EH (cell line): ENCODE results near the gene CDON.

ENCODE experiments used
- DNase-seq: peaks from one replicate; pipeline ENCODE4 v3.0.0-alpha.2; 2015; ENCODE audit warnings: low read depth

The CDON gene

DNA sequence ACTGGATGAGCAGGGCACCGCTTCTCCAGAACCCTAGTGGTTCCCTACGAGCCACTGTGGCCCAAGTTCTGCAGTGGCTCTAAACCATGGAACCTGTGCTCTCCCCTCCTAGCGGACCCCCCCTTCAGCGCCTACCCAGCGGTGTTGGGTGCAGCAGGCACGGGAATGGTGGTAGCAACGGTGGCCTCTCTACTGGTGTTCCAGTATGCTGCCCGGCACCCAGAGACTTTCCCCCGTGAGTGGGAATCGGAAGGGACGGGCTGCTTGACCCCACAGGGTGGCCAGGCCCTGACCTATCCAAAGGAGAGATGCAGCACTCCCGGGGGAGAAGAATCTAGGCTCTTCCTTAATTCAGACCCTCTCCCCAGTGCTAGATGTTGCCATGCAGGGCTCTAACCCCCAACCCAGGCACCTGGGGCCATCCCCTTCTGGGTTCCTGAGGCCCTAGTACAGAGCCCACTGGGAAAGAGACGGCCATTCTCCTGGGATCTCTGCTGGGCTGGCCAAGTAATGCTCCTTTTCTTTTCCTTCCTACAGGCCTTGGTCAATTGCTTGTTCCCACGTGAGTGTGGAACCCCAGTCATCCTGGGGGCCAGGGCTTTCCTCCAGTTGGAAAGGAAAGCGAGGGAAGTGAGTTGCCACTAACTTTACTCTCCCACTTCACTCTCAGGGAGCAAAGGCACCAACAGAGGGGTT, 107.6 kb downstream of the CDON start:
- DNase-seq: no peak

DNA sequence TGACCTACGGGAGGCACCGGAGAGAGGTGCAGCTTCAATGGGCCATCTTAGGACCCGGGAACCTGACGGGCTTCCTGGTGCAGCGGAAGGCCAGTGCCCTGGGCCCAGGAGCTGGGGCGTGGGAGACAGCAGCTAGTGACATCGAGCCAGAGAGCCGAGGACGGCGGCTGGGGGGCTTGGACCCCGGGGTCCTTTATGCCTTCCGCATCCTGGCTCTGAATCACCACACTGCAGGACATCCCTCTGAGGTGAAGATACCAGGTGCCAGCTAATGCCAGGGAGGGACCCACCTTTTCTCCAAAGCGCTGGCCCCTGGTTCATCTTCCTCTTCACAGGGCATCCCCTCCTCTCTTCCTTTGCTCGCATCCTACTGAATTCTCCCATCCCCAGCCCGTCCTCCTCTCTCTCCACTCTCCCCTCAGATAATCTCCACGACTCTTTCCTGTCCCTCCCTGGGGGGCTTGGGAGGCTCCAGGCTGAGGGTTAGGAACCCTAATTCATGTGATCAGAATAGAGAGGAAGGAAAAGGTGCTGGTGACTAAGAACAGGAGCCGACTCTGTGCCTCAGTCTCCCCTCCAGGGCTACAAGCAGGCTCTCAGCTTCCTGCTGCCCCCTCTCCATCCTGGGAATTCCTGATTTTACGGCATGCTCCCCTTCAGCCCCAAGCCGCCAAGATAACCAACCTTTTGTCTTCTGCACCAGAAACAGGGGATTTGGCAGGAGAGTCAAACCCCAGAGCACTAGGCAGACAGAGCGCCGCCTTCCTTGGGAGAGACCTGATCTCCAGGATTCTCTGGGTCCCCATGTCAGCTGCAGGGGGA, 108.3 kb downstream of the CDON start:
- no peak for DNase-seq

DNA sequence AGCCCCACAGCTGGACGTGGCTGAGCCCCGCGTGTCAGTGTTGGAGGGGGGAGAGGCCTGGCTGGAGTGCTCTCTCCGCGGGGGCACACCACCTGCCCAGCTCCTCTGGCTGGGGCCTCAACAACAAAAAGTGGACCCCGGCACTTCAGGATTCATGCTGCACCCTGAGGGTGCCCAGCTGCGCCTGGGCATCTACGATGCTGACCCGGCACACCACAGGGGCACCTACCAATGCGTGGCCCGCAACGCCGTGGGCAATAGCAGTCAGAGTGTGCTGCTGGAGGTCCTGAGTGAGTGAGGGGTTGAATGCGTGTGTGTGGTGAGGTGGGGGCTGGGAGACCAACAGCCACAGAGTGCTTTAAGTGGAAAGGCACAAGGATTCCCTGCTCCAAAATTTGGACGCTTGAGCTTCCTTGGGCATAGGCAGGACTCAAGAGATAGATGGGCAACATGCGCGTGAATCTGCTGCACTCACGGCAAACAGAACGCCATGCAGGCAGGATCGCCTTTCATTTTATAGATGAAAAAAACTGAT, 109.2 kb downstream of the CDON start:
- DNase-seq: no peak

DNA sequence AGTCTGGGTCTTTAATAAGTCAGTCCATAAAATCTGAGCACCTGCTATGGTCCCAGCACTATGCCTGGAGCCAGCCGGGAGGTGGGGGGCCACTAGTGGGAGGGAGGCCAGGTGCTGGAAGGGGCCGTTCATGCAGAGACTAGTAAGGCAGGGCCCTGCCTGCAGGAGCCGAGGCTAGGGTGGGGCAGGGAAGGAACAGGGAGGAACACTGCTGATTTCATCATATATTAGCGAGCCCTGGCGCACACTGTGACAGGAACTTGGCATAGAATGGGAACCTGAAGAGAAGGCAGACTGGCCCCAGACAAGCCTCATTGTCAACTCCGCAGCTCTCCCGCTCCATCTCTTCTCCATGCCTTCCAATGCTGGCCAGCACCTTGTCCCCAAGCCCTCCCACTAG, 109.7 kb downstream of the CDON start:
- DNase-seq: no peak

DNA sequence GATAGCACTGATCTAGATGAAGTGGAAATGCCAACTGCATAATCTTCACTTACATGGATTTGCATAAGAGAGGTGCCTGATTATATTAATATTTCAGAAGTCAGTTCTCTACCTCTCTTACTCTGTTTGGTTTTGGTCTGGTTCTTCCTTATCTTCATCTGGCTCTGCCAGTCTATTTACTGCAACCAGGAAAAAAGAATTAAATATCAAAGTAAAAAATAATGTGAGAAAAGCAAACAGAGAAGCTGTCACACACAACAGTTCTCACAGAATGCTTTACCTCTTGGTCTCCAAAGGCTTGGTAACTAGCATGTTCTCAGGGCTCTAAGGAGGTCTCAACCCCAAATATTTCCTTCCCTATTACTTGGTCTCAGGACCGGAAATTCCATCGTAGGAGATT, 110.1 kb downstream of the CDON start:
- no peak for DNase-seq

DNA sequence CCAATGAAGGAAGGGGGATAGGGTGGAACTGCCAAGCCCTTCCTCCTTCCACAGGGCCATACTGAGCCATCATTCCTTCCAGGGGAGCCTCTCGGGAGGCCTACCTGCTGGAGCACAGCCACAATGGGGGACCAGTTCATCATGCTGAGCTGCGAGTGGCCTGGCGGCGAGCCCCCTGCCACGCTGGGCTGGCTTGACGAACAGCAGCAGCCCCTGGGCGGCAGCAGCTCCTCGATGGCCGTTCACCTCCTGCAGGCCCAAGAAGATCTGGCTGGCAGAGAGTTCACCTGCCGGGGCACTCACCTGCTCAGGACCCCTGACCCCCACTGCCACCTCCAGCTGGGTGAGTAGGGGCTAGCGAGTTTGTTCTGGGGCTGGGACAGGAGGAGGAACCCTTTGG, 110.9 kb downstream of the CDON start:
- DNase-seq: no peak

DNA sequence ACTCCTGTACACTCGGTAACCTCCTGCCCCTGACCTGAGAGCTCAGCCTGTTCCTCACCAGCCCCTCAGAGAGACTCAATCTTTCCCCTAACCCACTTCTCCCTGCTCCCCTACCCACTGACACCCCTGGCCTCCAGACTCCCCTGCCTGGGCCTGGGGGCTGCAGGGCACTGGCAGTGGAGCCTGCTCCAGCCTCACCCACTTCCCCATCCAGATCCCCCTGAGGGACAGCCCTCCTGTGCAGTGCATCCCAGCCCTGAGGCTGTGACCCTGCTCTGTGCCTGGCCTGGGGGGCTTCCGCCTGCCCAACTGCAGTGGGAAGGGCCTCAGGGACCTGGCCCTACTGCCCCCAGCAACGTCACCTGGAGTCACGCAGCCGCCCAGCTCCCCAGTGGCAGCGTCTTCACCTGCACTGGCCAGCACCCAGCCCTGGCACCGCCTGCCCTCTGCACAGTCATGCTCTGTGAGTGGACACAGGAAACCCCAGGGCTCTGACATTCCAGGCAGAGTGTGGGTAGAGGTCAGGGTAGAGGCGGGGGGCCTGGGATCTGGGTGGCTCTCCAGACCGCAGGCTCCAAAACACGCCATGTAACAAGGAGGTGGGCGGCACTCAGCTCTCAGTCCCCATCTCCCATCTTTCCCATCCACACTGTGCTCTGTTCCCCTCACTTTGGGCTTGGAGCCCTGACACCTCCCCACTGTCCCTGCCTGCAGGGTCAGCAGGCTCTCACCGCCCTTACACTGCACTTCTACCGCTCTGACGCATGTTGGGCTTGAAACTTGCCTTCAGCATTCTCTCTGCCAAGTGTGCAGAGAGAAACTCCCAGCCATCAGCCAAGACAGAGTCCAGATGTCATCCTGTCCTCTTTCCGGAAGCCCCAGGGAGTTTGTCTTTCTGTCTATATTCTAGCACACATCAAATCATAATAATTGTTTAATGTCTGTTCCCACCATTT, 111.7 kb downstream of the CDON start:
- peak; percentile 3 for DNase-seq

DNA sequence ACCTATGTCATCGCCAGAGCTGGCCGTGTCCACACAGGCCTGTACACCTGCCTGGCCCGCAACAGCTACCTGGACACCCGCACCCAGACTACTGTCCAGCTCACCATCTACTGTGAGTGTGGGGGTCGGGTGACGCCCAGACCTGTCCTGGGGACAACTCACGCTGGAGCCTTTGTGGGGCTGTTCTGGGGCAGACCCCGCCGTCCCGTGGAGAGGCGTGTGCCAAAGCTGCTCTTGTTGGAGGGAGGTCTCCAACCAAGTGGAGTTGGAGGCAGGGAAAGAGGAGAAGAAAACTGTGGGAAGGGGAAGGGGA, 112.5 kb downstream of the CDON start:
- DNase-seq: no peak

DNA sequence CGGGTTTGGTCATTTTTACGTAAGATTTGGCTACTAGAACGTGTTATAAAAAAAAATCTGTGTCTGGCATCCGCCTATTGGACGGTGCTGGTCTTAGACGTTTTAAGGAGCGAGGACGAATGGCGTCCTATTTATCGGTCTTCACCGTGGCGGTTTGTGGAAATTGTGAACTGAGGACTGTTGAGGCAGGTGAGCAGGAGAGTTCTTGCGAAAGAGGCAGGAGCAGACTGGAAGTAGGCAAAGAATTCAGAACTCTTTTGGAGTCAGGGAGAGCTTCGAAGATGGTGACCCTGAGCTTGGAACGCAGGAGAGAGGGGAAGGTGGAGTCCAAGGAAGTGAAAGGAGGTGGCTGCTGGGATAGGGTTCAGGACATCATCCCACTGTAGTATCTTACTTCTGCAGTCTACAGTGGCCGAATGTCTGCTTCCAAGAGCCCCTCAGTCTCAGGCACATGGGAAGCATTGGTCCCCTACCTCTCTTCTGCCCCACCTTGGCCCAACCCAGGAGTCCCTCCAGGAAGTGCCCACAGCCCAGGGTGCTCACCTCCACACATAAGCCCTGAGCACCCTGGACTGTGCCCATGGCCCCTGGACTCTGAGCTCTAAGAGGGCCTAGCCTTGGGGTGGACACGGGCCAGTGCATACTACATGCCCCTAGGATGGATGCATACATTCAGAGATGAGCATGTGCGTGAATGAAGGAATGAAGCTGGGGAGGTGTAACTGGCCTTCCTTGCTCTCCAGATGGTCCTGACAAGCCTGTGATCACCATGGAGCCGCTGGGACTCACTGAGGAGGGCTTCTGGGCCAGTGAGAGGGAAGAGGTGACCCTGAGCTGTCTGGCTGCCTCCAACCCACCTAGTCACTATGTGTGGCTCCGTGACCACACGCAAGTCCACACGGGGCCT, 113.1 kb downstream of the CDON start:
- DNase-seq: no peak

DNA sequence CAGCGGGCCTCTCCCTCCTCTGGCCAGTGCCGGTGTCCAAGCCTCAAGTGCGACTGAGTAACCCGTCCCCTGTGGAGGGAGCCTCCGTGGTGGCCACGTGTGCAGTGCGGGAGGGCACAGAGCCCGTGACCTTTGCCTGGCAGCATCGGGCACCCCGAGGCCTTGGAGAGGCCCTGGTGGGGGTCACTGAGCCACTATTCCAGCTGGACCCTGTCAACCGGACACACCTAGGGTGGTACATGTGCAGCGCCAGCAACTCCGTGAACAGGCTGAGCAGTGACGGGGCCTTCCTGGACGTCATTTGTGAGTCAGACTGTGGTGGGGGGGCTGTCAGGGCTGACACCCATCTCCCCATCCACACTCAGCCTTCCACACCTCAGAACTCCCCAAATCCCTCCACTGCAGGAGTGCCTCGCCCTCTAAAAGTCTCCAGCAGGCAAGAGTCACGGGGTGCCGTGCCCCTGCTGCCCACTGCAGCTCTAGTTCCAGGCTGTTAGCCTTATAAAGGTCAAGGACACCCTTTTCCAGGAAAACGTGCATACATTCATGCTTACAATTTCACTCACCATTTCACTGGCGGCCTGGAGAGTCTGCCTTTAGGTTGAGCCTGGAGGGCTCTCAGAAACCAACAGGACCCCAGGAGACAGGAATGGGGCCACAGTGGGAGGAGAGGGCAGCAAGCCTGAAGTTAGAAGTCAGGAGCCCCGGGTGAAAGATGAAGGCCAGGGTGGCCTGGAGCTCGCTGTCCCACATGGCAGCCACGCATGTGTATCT, 114.2 kb downstream of the CDON start:
- DNase-seq: no peak

DNA sequence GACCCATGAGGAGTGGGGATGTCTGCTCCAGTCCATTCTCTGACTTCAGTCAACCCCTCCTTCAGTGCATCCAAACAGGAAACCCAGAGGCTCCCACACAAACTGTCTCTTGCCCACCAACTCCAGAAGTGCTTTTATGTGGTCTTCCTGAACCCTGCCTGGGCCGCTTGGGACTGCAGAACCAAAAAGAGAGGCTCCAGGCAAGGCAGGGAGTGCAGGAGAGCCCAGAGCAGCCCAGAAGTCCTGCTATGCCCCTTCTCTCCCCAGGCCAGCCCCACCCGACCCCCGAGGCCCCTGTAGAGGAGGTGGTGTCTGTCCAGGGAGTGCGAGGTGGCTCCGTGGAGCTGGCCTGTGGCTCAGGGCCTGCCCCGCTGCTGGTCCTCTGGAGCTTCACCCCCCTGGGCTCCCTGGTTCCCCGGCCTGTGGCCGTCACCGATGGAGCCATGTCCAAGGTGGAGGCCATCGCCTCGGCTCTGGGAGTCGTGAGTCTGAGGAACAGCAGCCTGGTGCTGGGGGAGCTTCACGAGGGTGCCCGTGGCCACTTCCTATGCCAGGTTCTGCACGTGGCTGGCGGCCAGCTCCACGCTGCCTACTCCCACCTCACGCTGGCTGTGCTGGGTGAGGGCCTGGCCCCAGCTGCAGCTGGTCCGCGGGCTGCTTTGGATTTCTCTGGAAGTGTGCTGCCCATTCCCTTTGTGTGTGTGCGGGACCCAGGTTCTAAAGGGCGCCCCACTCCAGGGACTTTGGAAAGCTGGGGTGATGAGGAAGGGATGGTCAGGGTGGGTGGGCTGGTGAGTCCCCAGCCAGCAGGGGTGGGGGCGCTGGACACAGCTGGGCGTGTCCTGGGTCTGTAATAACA, 115.0 kb downstream of the CDON start:
- no peak for DNase-seq

DNA sequence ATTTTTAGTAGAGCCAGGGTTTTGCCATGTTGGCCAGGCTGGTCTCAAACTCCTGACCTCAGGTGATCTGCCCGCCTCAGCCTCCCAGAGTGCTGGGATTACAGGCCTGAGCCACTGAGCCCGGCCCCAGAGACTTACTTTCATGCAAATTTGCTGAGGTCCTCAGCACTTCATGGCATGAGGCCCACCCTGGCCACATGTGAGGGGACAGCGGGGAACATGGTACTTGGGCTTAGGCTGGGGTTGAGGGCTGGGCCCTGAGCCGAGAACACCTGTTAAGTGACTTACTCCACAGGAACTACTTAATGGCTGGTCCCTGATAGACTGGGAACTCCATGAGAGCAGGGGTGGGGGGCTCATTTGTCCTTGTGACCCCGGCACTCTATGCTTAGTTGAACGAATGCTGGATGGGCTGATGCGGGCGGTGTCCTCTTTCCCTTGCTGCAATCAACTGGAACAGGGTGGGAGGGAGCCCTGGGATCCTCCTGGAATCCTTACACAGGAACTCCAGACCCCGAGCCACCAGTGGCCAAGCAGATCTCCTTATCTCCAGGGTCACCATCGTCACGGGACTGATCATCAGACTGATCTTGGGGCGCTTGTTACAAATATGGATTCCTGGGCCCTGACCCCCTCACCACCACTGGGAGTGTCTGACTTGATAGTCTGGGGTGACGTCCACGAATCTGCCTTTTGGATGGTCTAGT, 115.8 kb downstream of the CDON start:
- no peak for DNase-seq

DNA sequence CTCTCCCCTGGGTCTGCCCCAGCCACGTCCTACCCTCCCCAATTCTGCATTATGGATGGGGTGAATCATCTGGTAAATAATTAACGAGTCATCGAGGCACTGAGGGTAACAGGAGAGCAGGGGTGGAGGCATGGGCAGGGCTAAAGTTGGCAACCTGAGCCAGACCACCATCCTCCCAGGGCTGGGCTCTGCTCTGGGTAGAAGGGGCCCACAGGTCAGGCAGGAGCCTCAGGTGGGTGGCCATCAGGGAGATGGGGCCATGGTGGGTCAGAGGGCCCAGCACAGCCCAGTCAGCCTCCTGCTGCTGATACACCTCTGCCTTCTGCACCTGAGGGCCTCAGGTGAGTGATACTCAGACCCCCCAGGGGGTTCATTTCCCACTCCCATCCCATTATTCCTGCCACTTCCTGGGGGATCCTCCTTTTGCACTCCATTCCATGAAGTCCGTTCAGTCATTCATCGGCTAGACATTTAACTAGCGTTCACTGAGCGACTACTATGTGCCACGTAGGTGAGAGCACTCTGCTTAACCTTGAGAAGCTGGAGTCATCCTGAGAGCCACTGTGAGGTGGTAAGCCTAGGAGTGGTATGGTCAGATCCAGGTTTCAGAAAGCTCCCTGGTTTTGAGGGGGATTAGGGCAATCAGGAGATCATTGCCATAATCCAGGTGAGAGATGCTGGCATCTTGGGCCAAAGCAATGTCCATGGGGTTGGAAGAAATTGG, 116.7 kb downstream of the CDON start, which contains the start of gene VSIG10L2:
Gene VSIG10L2 (plus strand): TSS at position 248 of the 724 bp plus-strand sequence. CDS start 12 bp downstream, at position 260.
- DNase-seq: no peak

DNA sequence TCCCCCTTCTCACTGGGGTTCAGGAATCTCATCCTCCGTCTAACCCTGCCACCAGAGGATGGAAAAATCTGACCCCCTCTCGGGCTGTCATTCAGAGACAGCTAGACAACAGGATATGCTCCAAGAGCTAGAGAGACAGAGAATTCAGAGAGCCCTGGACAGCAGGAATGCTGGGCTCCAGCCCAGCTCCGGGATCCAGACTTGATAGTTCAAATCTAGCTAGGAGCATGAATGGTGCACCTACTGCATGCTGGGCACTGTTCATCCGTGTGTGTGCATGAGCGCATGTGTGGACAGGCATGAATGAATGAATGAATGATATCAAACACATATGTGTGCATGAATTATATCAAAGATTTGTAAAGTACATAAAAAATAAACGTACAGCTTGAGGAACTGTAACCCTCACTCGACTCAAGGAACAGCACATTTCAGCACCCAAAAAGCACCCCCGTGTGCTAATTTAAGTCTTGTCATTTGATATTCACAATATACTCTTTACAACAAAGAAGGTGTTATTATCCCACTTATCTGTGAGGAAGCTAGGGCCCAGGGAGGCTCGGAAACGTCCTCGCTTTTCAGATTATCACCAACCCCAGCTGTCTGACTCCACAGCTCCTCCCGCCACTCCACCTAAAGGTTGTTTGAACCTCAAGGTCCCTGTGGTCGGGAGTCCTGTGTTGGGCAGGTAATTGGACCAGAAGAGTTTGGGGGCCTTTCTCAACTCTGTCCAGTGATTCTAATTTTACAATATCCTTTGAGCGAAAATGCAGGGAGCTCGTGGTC, 117.5 kb downstream of the CDON start:
- DNase-seq: no peak

DNA sequence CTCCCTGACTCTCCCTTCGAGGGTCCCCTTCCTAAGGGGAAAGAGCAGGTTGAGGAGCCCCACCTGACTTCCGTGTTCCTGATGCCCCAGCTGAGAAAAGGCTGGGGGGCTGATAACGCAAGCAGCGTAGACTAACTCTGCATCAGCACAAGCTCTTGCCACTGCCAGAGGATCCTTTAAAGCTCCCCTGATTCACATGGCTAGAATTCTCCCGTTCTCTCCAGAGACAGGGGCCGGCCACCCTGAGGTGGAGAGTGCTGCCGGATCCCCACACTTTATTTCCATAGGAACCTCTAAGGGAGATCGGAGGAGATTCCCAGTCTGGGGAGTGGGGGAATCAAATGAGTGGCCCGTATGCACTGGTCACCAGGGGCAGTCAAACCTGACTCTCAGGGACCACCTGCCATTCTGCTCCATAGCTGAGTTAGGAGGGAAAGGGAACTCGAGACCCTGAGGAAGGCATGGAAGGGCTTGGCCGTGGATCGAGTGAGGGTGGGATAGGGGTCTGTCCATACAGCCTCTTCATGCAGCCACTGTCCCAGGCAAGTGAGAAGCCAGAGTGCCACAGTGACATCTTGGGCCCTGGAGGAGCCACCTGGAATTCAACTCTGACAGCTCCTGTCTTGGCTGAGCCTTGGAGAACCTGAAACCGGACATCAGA, 118.2 kb downstream of the CDON start:
- DNase-seq: no peak

DNA sequence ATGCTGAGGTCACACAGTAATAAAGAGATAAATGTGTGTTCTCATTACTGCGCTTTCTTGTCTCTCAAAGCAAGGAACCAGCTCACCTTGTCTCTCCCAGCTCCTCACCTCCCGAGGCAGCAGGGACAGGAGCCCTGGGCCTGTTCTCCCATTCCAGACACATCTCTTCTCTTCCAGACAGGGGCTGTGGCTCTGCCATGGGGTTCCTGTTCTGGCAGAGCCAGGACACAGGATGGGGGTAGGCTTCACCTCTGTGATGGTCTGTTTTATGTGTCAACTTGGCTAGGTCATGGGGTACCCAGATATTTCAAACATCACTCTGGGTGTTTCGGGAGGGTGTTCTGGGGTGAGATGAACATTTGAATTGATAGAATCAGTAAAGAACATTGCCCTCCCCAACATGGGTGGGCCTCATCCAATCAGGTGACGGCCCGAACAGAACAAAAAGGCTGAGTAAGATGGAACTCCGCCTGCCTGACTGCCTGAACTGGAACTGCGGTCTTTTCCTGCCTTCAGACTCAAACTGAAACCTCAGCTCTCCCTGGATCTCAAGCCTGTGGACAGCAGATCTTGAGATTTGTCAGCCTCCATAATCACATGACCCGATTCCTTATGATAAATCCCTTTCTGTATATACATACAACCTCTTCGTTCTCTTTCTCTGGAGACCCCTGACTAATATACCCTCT, 118.9 kb downstream of the CDON start:
- DNase-seq: no peak
